ENCODE data around the gene ACP3. TPM values are rescaled to one million over a fixed set of nuclear protein-coding genes. Genes with fewer than 3 reads are reported as not detected.

The ACP3 gene
- total and polyA plus RNA-seq, 4 donors: 0.15 to 2.1 (median 1.3) TPM; not detected in 1

DNA sequence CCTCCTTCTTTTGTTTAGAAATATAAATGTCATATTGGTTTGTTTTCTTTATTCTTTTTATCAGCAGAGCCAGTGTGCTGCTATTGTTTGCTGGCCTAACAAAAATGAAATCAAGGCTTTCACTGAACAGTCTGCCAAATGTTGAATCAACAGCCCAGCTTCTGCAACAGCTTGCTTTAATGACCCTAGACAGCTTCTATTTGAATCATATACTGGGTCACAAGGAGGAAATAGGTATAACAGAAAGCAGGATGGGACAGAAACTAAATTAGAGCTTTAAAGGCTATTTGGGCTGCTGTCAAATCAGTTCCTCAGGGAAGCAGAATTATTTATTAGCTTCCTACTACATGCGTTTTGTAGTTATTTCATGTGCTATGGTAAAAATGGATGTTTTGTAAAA is 88.0 kb downstream of the ACP3 start:
- TF ChIP-seq SP1 (IDR thresholded peaks at IDR 0.05) (no peak), RXRA (IDR thresholded peaks at IDR 0.05) (no peak), HNF4A (conservative IDR thresholded peaks at IDR 0.05) (no peak), RAD21 (IDR thresholded peaks at IDR 0.05) (no peak), JUND (IDR thresholded peaks at IDR 0.05) (no peak), GABPA (IDR thresholded peaks at IDR 0.05 in 1 of 2, conservative IDR thresholded peaks at IDR 0.05 in 1 of 2) (no peak), TAF1 (conservative IDR thresholded peaks at IDR 0.05) (no peak), EGR1 (IDR thresholded peaks at IDR 0.05; ENCODE audit: low read depth in 2 of 2) (no peak), HNF4G (IDR thresholded peaks at IDR 0.05) (no peak), FOXA2 (IDR thresholded peaks at IDR 0.05) (no peak)
- TF ChIP-seq, protein P1, sequence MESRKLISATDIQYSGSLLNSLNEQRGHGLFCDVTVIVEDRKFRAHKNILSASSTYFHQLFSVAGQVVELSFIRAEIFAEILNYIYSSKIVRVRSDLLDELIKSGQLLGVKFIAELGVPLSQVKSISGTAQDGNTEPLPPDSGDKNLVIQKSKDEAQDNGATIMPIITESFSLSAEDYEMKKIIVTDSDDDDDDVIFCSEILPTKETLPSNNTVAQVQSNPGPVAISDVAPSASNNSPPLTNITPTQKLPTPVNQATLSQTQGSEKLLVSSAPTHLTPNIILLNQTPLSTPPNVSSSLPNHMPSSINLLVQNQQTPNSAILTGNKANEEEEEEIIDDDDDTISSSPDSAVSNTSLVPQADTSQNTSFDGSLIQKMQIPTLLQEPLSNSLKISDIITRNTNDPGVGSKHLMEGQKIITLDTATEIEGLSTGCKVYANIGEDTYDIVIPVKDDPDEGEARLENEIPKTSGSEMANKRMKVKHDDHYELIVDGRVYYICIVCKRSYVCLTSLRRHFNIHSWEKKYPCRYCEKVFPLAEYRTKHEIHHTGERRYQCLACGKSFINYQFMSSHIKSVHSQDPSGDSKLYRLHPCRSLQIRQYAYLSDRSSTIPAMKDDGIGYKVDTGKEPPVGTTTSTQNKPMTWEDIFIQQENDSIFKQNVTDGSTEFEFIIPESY (IDR thresholded peaks at IDR 0.05): no peak
- TF ChIP-seq, protein P2, sequence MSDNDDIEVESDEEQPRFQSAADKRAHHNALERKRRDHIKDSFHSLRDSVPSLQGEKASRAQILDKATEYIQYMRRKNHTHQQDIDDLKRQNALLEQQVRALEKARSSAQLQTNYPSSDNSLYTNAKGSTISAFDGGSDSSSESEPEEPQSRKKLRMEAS (IDR thresholded peaks at IDR 0.05): no peak
- TF ChIP-seq, protein P3, sequence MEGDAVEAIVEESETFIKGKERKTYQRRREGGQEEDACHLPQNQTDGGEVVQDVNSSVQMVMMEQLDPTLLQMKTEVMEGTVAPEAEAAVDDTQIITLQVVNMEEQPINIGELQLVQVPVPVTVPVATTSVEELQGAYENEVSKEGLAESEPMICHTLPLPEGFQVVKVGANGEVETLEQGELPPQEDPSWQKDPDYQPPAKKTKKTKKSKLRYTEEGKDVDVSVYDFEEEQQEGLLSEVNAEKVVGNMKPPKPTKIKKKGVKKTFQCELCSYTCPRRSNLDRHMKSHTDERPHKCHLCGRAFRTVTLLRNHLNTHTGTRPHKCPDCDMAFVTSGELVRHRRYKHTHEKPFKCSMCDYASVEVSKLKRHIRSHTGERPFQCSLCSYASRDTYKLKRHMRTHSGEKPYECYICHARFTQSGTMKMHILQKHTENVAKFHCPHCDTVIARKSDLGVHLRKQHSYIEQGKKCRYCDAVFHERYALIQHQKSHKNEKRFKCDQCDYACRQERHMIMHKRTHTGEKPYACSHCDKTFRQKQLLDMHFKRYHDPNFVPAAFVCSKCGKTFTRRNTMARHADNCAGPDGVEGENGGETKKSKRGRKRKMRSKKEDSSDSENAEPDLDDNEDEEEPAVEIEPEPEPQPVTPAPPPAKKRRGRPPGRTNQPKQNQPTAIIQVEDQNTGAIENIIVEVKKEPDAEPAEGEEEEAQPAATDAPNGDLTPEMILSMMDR (IDR thresholded peaks at IDR 0.05; ENCODE audit: low read depth, low read length, missing input control): no peak
- TF ChIP-seq, protein P4, sequence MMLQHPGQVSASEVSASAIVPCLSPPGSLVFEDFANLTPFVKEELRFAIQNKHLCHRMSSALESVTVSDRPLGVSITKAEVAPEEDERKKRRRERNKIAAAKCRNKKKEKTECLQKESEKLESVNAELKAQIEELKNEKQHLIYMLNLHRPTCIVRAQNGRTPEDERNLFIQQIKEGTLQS (IDR thresholded peaks at IDR 0.05): no peak
- TF ChIP-seq, protein P5, sequence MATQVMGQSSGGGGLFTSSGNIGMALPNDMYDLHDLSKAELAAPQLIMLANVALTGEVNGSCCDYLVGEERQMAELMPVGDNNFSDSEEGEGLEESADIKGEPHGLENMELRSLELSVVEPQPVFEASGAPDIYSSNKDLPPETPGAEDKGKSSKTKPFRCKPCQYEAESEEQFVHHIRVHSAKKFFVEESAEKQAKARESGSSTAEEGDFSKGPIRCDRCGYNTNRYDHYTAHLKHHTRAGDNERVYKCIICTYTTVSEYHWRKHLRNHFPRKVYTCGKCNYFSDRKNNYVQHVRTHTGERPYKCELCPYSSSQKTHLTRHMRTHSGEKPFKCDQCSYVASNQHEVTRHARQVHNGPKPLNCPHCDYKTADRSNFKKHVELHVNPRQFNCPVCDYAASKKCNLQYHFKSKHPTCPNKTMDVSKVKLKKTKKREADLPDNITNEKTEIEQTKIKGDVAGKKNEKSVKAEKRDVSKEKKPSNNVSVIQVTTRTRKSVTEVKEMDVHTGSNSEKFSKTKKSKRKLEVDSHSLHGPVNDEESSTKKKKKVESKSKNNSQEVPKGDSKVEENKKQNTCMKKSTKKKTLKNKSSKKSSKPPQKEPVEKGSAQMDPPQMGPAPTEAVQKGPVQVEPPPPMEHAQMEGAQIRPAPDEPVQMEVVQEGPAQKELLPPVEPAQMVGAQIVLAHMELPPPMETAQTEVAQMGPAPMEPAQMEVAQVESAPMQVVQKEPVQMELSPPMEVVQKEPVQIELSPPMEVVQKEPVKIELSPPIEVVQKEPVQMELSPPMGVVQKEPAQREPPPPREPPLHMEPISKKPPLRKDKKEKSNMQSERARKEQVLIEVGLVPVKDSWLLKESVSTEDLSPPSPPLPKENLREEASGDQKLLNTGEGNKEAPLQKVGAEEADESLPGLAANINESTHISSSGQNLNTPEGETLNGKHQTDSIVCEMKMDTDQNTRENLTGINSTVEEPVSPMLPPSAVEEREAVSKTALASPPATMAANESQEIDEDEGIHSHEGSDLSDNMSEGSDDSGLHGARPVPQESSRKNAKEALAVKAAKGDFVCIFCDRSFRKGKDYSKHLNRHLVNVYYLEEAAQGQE (IDR thresholded peaks at IDR 0.05): no peak
- Histone ChIP-seq H3K9ac (ENCODE audit: low read depth in 1 of 2, low read length in 2 of 2) (no peak overlapping the region), H3K4me3 (ENCODE audit: low read depth in 1 of 3, low read length in 3 of 3) (no peak overlapping the region), H3K36me3 (ENCODE audit: control insufficient read depth in 4 of 4, insufficient read depth in 3 of 4, low read depth in 1 of 4, low read length in 3 of 4) (no peaks in the 10 kb centered on the region), H3K27ac (ENCODE audit: low read depth in 1 of 2, low read length in 2 of 2) (no peak overlapping the region), H3K4me1 (ENCODE audit: control insufficient read depth in 4 of 4, insufficient read depth in 4 of 4, low read length in 3 of 4) (no peaks in the 10 kb centered on the region), H3K27me3 (ENCODE audit: control insufficient read depth in 4 of 4, insufficient read depth in 4 of 4, low read length in 3 of 4) (no peaks in the 10 kb centered on the region), H3K9me3 (ENCODE audit: control insufficient read depth in 4 of 4, low read length in 3 of 4) (no peaks in the 10 kb centered on the region)
- DNase-seq (ENCODE audit: low spot score): no peak
- 70% methylated on average over 1 of the region's 1 CpG for WGBS
